Measurements from ENCODE around the gene APOOL. TPM values are rescaled to one million over a fixed set of nuclear protein-coding genes. Genes with fewer than 3 reads are reported as not detected.

The APOOL gene
- total and polyA plus RNA-seq, 9 of the 15 experiments (the other 6 are each of a cell fraction or from before 2014, with no cell fraction given): 4.6 to 20.5 (median 10.2) TPM

DNA sequence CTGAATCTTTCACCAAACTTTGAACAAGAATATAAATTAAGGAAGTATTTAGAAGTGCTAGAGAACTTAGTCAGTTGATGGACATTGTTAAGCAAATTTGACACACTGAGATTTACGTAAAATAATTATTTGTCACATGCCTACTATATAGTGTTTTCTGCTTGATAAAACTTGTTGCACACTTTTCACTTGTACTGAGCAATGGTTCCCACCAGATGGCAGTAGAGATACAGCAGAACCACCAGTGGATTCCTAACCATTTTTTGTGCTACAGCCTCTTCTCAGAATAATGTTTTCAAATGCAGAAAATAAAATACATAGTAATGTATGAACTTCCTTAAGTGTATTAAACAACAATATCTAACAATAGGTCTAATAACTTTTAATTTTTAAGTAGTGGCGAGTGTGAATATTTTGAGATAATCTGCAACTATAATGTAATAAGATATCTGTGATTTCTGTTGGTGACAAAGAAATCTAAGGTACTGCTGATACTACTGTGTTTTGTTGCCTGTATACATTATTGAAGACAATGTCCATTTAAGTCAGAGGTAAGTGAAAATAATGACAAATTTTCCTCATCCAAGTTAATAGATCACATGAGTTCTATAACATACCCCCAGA, 81.2 kb downstream of the APOOL start:
- H3K9me1 ChIP-seq (ENCODE audit: control insufficient read depth, insufficient read depth, low read length): no peaks in the 10 kb centered on the region
- no peak overlapping the region for H3K4me2 ChIP-seq (ENCODE audit: insufficient read depth, low read length)
- no peak overlapping the region for H3K27ac ChIP-seq (ENCODE audit: extremely low read depth, low read depth, low read length)
- ChIA-PET CTCF (ENCODE audit: low intra/inter-chr PET ratio) (interaction anchor here (0.6 to 1.0 kb wide), 2 partner anchors 459 to 499 kb away, joined by 3 read pairs; no protein-coding TSS in a partner anchor), POLR2A (interaction anchor here (0.6 kb wide), 1 partner anchor 16 kb away, joined by 3 read pairs; no protein-coding TSS in a partner anchor)
- in situ Hi-C loops (cut with MboI): no loop called here
- no TSS peak for BruUV-seq (replicated peaks)
- no peak for TF ChIP-seq ZNF217 (CRISPR knock-in tag; IDR thresholded peaks at IDR 0.05)
- TF ChIP-seq, protein P1, sequence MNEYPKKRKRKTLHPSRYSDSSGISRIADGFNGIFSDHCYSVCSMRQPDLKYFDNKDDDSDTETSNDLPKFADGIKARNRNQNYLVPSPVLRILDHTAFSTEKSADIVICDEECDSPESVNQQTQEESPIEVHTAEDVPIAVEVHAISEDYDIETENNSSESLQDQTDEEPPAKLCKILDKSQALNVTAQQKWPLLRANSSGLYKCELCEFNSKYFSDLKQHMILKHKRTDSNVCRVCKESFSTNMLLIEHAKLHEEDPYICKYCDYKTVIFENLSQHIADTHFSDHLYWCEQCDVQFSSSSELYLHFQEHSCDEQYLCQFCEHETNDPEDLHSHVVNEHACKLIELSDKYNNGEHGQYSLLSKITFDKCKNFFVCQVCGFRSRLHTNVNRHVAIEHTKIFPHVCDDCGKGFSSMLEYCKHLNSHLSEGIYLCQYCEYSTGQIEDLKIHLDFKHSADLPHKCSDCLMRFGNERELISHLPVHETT (CRISPR knock-in tag; conservative IDR thresholded peaks at IDR 0.05 in 1 of 2, IDR thresholded peaks at IDR 0.05 in 1 of 2): no peak
- TF ChIP-seq, protein P2, sequence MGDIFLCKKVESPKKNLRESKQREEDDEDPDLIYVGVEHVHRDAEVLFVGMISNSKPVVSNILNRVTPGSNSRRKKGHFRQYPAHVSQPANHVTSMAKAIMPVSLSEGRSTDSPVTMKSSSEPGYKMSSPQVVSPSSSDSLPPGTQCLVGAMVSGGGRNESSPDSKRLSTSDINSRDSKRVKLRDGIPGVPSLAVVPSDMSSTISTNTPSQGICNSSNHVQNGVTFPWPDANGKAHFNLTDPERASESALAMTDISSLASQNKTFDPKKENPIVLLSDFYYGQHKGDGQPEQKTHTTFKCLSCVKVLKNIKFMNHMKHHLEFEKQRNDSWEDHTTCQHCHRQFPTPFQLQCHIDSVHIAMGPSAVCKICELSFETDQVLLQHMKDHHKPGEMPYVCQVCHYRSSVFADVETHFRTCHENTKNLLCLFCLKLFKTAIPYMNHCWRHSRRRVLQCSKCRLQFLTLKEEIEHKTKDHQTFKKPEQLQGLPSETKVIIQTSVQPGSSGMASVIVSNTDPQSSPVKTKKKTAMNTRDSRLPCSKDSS (IDR thresholded peaks at IDR 0.05; ENCODE audit: low read depth, partially characterized antibody): no peak
- TF ChIP-seq, protein P3, sequence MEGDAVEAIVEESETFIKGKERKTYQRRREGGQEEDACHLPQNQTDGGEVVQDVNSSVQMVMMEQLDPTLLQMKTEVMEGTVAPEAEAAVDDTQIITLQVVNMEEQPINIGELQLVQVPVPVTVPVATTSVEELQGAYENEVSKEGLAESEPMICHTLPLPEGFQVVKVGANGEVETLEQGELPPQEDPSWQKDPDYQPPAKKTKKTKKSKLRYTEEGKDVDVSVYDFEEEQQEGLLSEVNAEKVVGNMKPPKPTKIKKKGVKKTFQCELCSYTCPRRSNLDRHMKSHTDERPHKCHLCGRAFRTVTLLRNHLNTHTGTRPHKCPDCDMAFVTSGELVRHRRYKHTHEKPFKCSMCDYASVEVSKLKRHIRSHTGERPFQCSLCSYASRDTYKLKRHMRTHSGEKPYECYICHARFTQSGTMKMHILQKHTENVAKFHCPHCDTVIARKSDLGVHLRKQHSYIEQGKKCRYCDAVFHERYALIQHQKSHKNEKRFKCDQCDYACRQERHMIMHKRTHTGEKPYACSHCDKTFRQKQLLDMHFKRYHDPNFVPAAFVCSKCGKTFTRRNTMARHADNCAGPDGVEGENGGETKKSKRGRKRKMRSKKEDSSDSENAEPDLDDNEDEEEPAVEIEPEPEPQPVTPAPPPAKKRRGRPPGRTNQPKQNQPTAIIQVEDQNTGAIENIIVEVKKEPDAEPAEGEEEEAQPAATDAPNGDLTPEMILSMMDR (IDR thresholded peaks at IDR 0.05 in 2 of 3, conservative IDR thresholded peaks at IDR 0.05 in 1 of 3; ENCODE audit: insufficient read depth in 2 of 3, low read depth in 1 of 3, low read length in 3 of 3): peak; percentile 33 to 55 (median 39); a peak in 3 of 6 replicates
- TF ChIP-seq PPARD (CRISPR knock-in tag; IDR thresholded peaks at IDR 0.05): no peak
- TF ChIP-seq TAL1 (IDR thresholded peaks at IDR 0.05): no peak
- TF ChIP-seq, protein P4, sequence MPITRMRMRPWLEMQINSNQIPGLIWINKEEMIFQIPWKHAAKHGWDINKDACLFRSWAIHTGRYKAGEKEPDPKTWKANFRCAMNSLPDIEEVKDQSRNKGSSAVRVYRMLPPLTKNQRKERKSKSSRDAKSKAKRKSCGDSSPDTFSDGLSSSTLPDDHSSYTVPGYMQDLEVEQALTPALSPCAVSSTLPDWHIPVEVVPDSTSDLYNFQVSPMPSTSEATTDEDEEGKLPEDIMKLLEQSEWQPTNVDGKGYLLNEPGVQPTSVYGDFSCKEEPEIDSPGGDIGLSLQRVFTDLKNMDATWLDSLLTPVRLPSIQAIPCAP (CRISPR knock-in tag; IDR thresholded peaks at IDR 0.05; ENCODE audit: borderline replicate concordance): no peak
- TF ChIP-seq U2AF1 (optimal IDR thresholded peaks at IDR 0.05; ENCODE audit: low read depth, low read length): no peak
- peak; percentile 30 to 47 for TF ChIP-seq RAD21 (CRISPR knock-in tag; conservative IDR thresholded peaks at IDR 0.05 in 1 of 2, IDR thresholded peaks at IDR 0.05 in 1 of 2)
- no peak overlapping the region for H2AFZ ChIP-seq (ENCODE audit: low read depth, low read length)
- no peaks in the 10 kb centered on the region for H4K20me1 ChIP-seq (replicated peaks; ENCODE audit: control insufficient read depth, insufficient read depth, low read length)
- DNase-seq (ENCODE audit: extremely low read depth in 1 of 4, low spot score in 3 of 4) (peak; percentile 23 to 49 (median 42)), ATAC-seq (peak; percentile 70; the same call in 2 of the 3 replicates), FAIRE-seq (no peak)
- H3K4me1 ChIP-seq (replicated peaks in 1 of 2; ENCODE audit: control insufficient read depth in 2 of 2, insufficient read depth in 2 of 2, low read length in 2 of 2): no peaks in the 10 kb centered on the region
- no peaks in the 10 kb centered on the region for H3K9me3 ChIP-seq (replicated peaks; ENCODE audit: control insufficient read depth, insufficient read depth, low read depth, low read length)
- intact Hi-C loops (cut with micrococcal nuclease): loop anchor here (2.0 kb wide), 1 partner anchor 24 kb away; no protein-coding TSS in a partner anchor
- WGBS (ENCODE audit: insufficient coverage, low coverage, missing lambda C conversion rate): 40% methylated on average over 2 of the region's 2 CpGs
- no peak overlapping the region for H3K4me3 ChIP-seq
- H3K79me2 ChIP-seq (ENCODE audit: control insufficient read depth, insufficient read depth, low read length): no peaks in the 10 kb centered on the region
- peaks cover 4% of the 10 kb centered on the region; the same call in 2 of the 3 replicates for H3K36me3 ChIP-seq (ENCODE audit: control insufficient read depth, insufficient read depth, low read length)
- no peak overlapping the region for H3K9ac ChIP-seq (ENCODE audit: insufficient read depth in 1 of 2, low read depth in 2 of 2, low read length in 2 of 2)
- no peaks in the 10 kb centered on the region for H3K27me3 ChIP-seq (ENCODE audit: control insufficient read depth in 2 of 2, insufficient read depth in 2 of 2, low read length in 2 of 2)
